Stimulated activated CD8-positive, alpha-beta memory T cell treated with anti-CD3 and anti-CD28 coated beads, Interleukin-7, amount 100 ng/mL, for 24 hours (primary cell): Measurements from ENCODE around the gene PPP1R37.

Experiments used
- DNase-seq: peaks from one replicate; pipeline ENCODE4 v3.0.0-alpha.2; 2020; ENCODE audit warnings: low read depth

Gene PPP1R37

DNA sequence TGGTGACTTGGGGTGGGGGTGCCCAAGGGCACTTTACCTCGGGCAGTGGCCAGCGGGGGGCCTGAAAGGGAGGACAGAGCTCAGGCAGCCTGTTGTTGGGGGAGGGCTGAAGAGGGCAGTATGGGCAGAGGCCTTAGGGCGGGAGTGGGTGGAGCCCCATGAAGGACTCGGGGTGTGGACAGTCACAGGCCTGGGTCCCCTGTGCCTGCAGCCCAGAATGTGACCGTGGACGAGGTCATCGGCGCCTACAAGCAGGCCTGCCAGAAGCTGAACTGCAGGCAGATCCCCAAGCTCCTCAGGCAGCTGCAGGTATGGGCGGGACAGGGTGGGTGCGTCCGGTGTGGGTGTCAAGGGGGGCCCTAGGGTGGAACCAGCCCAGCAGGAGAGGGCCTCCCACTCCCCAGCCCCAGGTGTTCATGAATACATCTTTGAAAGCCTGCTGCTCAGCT, 45.3 kb downstream of the PPP1R37 start:
- no peak for DNase-seq

- DNase-seq = no peak
These were observed 46.5 kb downstream of the PPP1R37 start for GRCh38 chr19:45139286-45140143.

GRCh38 chr19:45140144-45140503, 47.1 kb downstream of the PPP1R37 start:
- DNase-seq = no peak

DNA sequence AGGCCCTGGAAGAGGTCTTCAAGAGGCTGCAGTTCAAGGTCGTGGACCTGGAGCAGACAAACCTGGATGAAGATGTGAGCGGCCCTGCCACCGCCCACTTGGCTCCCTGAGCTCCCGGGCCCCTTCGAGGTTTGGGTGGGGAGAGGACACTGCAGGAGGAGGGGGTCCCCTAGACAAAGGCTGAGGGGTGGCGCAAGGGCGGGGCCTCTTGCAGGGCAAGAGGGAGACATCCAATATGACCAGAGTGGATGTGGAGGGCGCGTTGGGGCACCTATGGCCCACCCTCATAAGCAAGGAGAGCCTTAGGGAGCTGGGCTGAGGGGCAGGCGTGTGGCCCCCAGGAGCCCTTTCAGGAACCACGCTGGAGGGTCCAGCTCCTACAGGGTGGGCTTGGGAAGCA, 47.6 kb downstream of the PPP1R37 start:
- no peak for DNase-seq

- no peak for DNase-seq
These were observed 48.4 kb downstream of the PPP1R37 start for GRCh38 chr19:45141203-45141900.

- DNase-seq = no peak
These were observed 49.2 kb downstream of the PPP1R37 start for GRCh38 chr19:45142016-45142725.

DNA sequence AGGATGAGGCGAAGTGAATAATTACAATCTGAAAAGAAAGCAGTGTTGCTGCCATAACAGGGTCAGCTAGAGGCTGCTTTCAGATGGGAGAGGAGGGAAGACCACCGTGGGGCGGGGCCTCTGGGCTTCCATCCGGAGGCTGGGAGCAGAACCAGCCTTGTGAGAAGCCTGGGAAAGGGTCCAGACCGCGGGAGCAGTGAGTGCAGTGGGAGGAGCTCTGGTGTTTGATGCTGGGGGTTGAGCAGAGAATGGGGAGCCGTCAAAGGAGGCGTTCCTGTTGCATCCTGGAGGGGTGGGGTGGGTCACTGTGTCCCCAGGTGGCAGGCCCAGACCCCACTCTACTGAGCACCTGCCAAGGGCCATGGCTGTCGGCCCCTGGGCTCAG, 49.7 kb downstream of the PPP1R37 start:
- no peak for DNase-seq

DNA sequence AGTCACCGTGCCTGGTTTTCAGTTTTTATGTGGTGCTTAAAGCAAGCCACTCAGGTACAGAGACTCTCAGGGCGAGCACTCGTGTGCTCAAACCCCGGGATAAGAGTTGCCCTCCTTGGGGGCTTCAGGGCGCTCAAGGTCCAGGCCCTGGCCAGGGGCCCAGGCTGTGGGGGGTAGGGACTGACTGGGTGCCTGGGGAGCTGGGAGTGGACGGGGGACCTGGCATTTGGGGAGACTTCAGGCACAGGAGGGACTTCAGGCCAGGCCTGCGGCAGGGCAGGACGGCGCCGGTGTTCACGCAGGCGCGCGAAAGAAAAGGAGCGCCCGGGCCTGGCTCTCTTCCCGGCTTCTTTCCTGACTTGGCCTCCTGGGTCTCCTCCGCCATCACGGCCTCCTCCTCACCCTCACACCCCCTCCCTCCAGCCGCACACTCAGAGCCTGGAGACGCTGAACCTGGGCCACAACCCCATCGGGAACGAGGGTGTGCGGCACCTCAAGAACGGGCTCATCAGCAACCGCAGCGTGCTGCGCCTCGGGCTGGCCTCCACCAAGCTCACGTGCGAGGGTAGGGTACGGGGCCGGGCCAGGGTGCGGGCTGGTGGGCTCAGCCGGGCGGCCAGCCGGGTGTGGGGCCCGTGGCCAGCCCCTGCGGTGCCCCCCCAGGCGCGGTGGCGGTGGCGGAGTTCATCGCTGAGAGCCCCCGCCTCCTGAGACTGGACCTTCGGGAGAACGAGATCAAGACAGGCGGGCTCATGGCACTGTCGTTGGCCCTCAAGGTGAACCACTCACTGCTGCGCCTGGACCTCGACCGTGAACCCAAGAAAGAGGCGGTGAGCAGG, 51.7 kb downstream of the PPP1R37 start:
- DNase-seq = no peak

DNA sequence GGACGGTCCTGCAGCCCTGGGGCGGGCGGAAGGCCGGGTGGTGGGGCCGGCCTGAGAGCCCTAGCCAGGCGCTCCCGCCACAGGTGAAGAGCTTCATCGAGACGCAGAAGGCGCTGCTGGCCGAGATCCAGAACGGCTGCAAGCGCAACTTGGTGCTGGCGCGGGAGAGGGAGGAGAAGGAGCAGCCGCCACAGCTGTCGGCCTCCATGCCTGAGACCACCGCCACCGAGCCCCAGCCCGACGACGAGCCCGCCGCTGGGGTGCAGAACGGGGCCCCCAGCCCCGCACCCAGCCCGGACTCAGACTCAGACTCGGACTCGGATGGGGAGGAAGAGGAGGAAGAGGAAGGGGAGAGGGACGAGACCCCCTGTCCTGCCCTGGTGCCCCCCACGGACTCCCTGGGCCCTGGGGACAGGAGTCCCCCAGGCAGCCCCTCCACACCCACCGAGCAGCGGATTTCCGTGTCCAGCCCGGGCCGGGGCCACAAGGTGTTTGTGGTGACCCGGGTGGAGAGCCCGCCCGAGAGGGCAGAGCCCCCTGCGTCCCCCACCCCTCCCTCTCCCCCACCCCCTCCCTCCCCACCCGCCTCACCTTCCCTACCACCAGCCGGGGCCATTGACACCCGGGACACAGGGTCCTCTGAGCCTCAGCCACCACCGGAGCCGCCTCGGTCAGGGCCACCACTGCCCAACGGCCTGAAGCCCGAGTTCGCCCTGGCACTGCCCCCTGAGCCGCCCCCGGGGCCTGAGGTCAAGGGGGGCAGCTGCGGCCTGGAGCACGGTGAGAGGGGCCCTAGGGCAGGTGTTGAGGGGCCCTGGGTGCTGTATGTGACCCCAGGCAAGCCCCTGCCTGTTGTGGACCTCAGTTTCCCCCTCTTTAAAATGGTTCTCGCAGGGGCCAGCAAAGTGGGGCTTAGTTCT, 52.6 kb downstream of the PPP1R37 start:
- no peak for DNase-seq

GRCh38 chr19:45146251-45146650, 53.3 kb downstream of the PPP1R37 start:
- no peak for DNase-seq

DNA sequence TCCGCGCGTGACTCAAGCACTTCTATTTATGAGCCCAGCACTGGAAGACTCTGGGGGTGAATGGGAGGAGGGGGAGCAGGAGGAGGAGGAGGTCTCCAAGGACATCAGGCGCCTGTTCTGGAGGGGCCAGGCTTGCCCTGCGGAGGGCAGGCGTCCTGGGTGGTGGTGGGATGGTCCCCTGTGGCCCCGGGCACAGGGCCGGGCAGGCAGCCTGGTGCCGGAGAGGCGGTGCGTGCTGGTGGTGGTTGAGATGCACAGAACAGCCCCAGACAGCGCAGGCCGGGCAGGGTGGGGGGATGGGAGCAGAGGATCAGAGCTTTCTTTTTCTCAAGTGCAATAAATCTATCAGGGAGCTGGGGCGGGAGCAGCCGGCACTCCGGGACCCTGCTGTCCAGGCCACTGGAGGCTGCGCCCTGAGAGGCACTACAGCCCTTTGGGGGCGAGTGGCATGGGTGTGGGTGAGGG, 53.8 kb downstream of the PPP1R37 start:
- DNase-seq = no peak

GRCh38 chr19:45147835-45148676, 55.1 kb downstream of the PPP1R37 start:
- DNase-seq = no peak

- no peak for DNase-seq
These were observed 56.1 kb downstream of the PPP1R37 start for GRCh38 chr19:45149129-45149528.

DNA sequence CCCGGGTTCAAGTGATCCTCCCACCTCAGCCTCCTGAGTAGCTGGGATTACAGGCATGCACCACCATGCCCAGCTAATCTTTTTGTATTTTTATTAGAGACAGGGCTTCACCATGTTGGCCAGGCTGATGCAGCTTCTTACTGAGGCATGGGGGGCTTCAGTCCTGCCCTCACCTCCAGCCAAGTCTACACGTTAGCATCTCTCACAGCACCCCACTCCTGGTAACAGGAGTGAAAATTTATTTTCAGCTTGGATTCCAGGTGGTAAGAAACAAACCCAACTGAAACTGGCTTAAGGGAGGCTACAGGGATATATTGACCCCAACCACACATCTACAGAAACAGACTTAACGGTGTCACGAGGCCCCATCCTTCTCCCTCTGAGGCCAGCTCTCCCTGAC, 57.2 kb downstream of the PPP1R37 start:
- no peak for DNase-seq

DNA sequence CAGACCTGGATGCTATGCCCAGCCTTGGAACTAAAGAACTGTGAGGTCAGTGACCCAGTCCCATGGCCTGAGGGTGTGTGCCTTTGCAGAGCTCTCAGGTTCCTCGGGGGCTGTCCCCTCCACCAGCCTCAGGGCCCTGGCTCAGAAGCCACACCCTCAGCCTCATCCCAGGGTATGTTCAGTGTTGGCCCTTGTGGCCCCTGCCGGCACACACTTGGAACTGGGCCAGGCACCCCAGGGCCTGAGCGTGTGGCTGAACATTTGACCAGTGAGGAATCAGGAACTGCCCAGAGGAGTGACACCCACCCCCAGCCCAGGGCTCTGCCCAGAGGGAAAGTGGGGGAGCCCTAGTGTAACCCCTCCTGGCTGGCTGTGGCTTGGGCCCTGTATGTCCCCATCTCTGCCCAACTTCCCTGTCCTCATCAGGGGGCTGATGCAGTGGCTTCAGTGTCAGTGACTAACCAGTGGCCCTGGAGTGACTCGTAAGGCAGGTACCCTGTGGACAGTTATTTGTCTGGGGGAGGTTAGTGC, 57.8 kb downstream of the PPP1R37 start:
- no peak for DNase-seq

DNA sequence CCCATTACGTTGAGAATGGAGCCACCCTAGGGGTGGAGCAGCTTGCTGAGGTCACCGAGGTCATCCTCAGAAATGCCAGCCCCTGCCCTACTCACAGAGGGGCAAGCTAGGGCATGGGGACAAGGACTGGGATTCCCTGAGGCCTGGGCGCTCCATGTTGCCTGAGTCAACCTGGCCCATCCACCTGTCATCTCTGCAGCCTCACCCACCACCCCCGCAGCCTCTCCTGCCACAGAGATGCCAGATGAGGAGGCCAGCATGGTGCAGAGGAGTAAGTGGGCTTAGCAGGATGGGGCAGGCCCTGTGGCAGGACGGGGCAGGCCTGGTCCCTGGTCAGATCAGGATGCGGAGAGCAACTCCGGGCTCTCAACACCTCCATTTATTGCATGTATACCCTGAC, 58.3 kb downstream of the PPP1R37 start:
- no peak for DNase-seq

- DNase-seq = no peak
These were observed 59.0 kb downstream of the PPP1R37 start for GRCh38 chr19:45151821-45152503.

DNA sequence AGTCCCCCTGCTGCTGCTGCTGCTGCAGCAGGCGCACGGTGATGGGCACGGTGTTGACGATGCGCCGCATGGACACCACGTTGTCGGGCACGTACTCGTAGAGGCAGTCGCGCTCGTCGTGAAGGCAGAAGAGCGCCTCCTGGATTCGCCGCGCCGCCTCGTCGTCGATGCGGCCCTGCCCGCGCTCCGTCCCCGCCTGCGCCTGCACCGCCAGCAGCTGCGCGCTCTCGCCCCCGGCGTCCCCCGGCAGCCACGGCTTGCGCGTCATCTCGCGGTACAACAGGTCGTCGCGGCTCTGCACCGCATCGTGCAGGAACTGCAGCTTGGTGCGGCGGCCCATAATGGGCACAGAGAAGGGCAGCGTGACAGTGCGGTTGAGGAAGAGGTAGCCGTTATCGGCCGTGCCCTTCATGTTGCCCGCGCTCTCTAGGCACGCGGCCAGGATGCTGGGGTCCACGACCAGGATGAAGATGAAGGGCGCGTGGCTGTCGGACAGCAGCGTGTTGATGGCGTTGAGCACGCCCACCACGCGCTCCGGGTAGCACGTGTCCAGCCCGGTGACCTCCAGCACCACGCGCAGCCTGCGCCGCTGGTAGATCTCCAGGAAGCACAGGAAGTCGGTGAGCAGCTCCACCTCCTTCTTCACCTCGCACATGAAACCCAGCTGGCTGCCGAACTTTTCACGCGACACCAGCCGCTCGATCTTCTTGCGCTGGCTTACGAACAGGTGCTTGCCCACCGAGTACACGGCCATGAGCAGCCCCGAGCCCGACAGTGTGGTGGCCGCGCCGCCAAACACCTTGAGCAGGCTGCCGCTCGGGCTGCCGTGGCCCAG, 59.7 kb downstream of the PPP1R37 start:
- DNase-seq = no peak
